Esophagus (tissue), 2 donors: ENCODE data around the gene WWP2. TPM values are rescaled to one million over a fixed set of nuclear protein-coding genes. Genes with fewer than 3 reads are reported as not detected.
"Not testable (repeated sequence)": the region's sequence is repeated elsewhere in the genome, so short reads cannot be mapped to it uniquely, and the experiment has no call there.

ENCODE experiments used
- H3K27ac ChIP-seq, 2 donors: one replicate each; pipeline ENCODE4 v1.5.1; 2013; ENCODE audit warnings: low read depth in 2 of 2, mild to moderate bottlenecking in 2 of 2, inconsistent platforms in 1 of 2, low read length in 1 of 2, moderate library complexity in 1 of 2
- H3K27me3 ChIP-seq, 2 donors: one replicate each; pipeline ENCODE4 v1.6.1; 2013; ENCODE audit warnings: low read length in 2 of 2, control low read depth in 1 of 2, mild to moderate bottlenecking in 1 of 2; ENCODE audit not compliant: insufficient read depth in 2 of 2, control insufficient read depth in 1 of 2
- H3K36me3 ChIP-seq, 2 donors: one replicate each; pipeline ENCODE4 v1.6.1; 2013; ENCODE audit warnings: low read length in 1 of 2; ENCODE audit not compliant: control insufficient read depth in 2 of 2, insufficient read depth in 2 of 2
- H3K4me1 ChIP-seq, 2 donors: one replicate each; pipeline ENCODE4 v1.6.1; 2013; ENCODE audit warnings: low read length in 1 of 2; ENCODE audit not compliant: control insufficient read depth in 2 of 2, insufficient read depth in 2 of 2
- H3K4me3 ChIP-seq, 2 donors: one replicate each; pipeline ENCODE4 v1.5.1; 2013; ENCODE audit warnings: low read length in 2 of 2, mild to moderate bottlenecking in 2 of 2, low read depth in 1 of 2, moderate library complexity in 1 of 2
- H3K9me3 ChIP-seq, 2 donors: one replicate each; pipeline ENCODE4 v1.6.1; 2013; ENCODE audit warnings: mild to moderate bottlenecking in 2 of 2, low read depth in 1 of 2, low read length in 1 of 2, moderate library complexity in 1 of 2; ENCODE audit not compliant: control insufficient read depth in 2 of 2, insufficient read depth in 1 of 2
- WGBS, 2 donors: extraction: QIAGEN DNeasy Blood & Tissue Kit; methylation state at CpG; one replicate each; pipeline ENCODE4 v1.1.7; 2013; 5-methylcytosine and 5-hydroxymethylcytosine counted together
- polyA plus RNA-seq, 2 donors: library from polyadenylated mRNA; stranded (reverse); fragments of 200-250 nt; gene quantifications; one replicate each; pipeline ENCODE4 v1.2.3, GENCODE V29; 2013
- donor health status: healthy with polysubstance abuse.
- donor health status: Bipolar disorder and iron deficiency.

Gene WWP2
- polyA plus RNA-seq, 2 donors = 17.7 to 18.5 TPM

GRCh38 chr16:69939821-69940585 lies 177.9 kb downstream of the WWP2 start:
- Histone ChIP-seq H3K4me3 (no peak overlapping the region), H3K36me3 (peaks cover 25 to 54% of the 10 kb centered on the region in 2 donors), H3K9me3 (no peaks in the 10 kb centered on the region), H3K27ac (no peak overlapping the region), H3K4me1 (no peaks in the 10 kb centered on the region), H3K27me3 (no peaks in the 10 kb centered on the region)
- WGBS, 2 donors = 93 to 94% methylated on average over 26 of the region's 26 CpGs

GRCh38 chr16:69940676-69941075 lies 178.5 kb downstream of the WWP2 start:
- peaks cover 25 to 48% of the 10 kb centered on the region in 2 donors for H3K36me3 ChIP-seq

GRCh38 chr16:69941251-69942098 lies 179.3 kb downstream of the WWP2 start:
- Histone ChIP-seq H3K9me3 (no peaks in the 10 kb centered on the region), H3K36me3 (peaks cover 21 to 40% of the 10 kb centered on the region in 2 donors), H3K27ac (no peak overlapping the region), H3K27me3 (no peaks in the 10 kb centered on the region), H3K4me3 (no peak overlapping the region), H3K4me1 (no peaks in the 10 kb centered on the region)
- 88 to 89% methylated on average over 28 of the region's 28 CpGs for WGBS, 2 donors

More at GRCh38 chr16:69940676-69941075, 178.5 kb downstream of the WWP2 start:
- H3K9me3 ChIP-seq = no peaks in the 10 kb centered on the region
- WGBS, 2 donors = 96 to 97% methylated on average over 13 of the region's 13 CpGs
- no peak overlapping the region for H3K4me3 ChIP-seq
- no peaks in the 10 kb centered on the region for H3K27me3 ChIP-seq
- no peaks in the 10 kb centered on the region for H3K4me1 ChIP-seq
- no peak overlapping the region for H3K27ac ChIP-seq

- Histone ChIP-seq H3K27ac (no peak overlapping the region), H3K4me1 (no peaks in the 10 kb centered on the region), H3K9me3 (no peaks in the 10 kb centered on the region), H3K36me3 (peaks cover 16 to 34% of the 10 kb centered on the region in 2 donors), H3K4me3 (no peak overlapping the region), H3K27me3 (no peaks in the 10 kb centered on the region)
- 77 to 79% methylated on average over 11 of the region's 11 CpGs for WGBS, 2 donors
Observed at GRCh38 chr16:69942099-69942491, 180.0 kb downstream of the WWP2 start.

GRCh38 chr16:69942627-69943170 lies 180.6 kb downstream of the WWP2 start:
- Histone ChIP-seq H3K9me3 (no peaks in the 10 kb centered on the region), H3K27me3 (no peaks in the 10 kb centered on the region), H3K27ac (no peak overlapping the region), H3K36me3 (peaks cover 16 to 30% of the 10 kb centered on the region in 2 donors), H3K4me3 (no peak overlapping the region), H3K4me1 (no peaks in the 10 kb centered on the region)
- 89% methylated on average over 8 of the region's 8 CpGs for WGBS, 2 donors

- H3K27ac ChIP-seq, H3K27me3 ChIP-seq, H3K4me3 ChIP-seq, H3K4me1 ChIP-seq, H3K9me3 ChIP-seq: not testable (repeated sequence)
- H3K36me3 ChIP-seq = peaks cover 16 to 28% of the 10 kb centered on the region in 2 donors
- 73 to 81% methylated on average over 15 of the region's 21 CpGs for WGBS, 2 donors
Observed at GRCh38 chr16:69943241-69944036, 181.3 kb downstream of the WWP2 start.

GRCh38 chr16:69950411-69950810 lies 188.3 kb downstream of the WWP2 start:
- not testable (repeated sequence) for H3K27ac ChIP-seq, H3K9me3 ChIP-seq, H3K27me3 ChIP-seq, H3K36me3 ChIP-seq, H3K4me1 ChIP-seq, H3K4me3 ChIP-seq
- WGBS, 2 donors = 70% methylated on average over 2 of the region's 17 CpGs; no CpG with 5 or more reads in 1 of the 2 donors

- H3K27ac ChIP-seq, H3K27me3 ChIP-seq, H3K9me3 ChIP-seq, H3K4me3 ChIP-seq, H3K4me1 ChIP-seq, H3K36me3 ChIP-seq: not testable (repeated sequence)
- WGBS, 2 donors = 66 to 77% methylated on average over 5 to 9 of the region's 26 CpGs
Observed at GRCh38 chr16:69951017-69951671, 189.0 kb downstream of the WWP2 start, which contains the start of gene CLEC18A. Gene CLEC18A (plus strand): TSS chr16:69951334. CDS start chr16:69951367, 33 bp downstream.

GRCh38 chr16:69951672-69952031 lies 189.5 kb downstream of the WWP2 start:
- WGBS, 2 donors = no CpG with 5 or more reads among the region's 14 CpGs
- not testable (repeated sequence) for H3K27me3 ChIP-seq, H3K36me3 ChIP-seq, H3K27ac ChIP-seq, H3K4me3 ChIP-seq, H3K4me1 ChIP-seq, H3K9me3 ChIP-seq
